Measurements from ENCODE around the gene ZNF587. TPM values are rescaled to one million over a fixed set of nuclear protein-coding genes. Genes with fewer than 3 reads are reported as not detected.
"Not testable (repeated sequence)": the region's sequence is repeated elsewhere in the genome, so short reads cannot be mapped to it uniquely, and the experiment has no call there.

The ZNF587 gene
- total RNA-seq: 10 to 100 TPM; 22.4 to 61.0 (median 44.8) TPM

GRCh38 chr19:57849666-57850473, at the start of gene ZNF587:
ZNF587 (plus strand) TSS chr19:57849859; CDS start chr19:57850039, 180 bp downstream.
- Histone ChIP-seq H3K27ac (peak within 1 kb of the TSS; percentile 86 to 88 (median 86)), H3K4me1 (peaks cover 0 to 17% (median 16%) of the 10 kb centered on the region in 4 donors), H3K36me3 (peaks cover 0 to 16% (median 2%) of the 10 kb centered on the region in 4 donors), H3K4me3 (peak within 1 kb of the TSS; percentile 72 to 94 (median 80))
- H3K9me3 ChIP-seq; intact Hi-C loops (cut with DNase I; ENCODE audit: low total_unique reads); H3K27me3 ChIP-seq; in situ Hi-C loops (cut with MboI; ENCODE audit: low pct_ligation_motif_present in 1 of 4, low pct_unique_long_range_greater_than_20kb in 1 of 4, low sequenced_read_pairs in 3 of 4): not testable (repeated sequence)
- peak; percentile 82 for DNase-seq
- peak; percentile 63 for TF ChIP-seq POLR2A (IDR thresholded peaks at IDR 0.05)
- TF ChIP-seq POLR2AphosphoS5 (IDR thresholded peaks at IDR 0.05): peak in 2 of 3 donors; percentile 67 to 81
- 0% methylated on average over 1 to 28 of the region's 42 CpGs for WGBS, 2 donors (ENCODE audit: low coverage in 1 of 2)

- no peaks in the 10 kb centered on the region for H3K9me3 ChIP-seq
- no peak overlapping the region for H3K4me3 ChIP-seq
- in situ Hi-C loops (cut with MboI; ENCODE audit: low pct_ligation_motif_present in 1 of 4, low pct_unique_long_range_greater_than_20kb in 1 of 4, low sequenced_read_pairs in 3 of 4): no loop called here
- H3K36me3 ChIP-seq: no peaks in the 10 kb centered on the region
- peaks cover 0 to 68% (median 47%) of the 10 kb centered on the region in 4 donors for H3K4me1 ChIP-seq
- DNase-seq: no peak
- no peak for TF ChIP-seq POLR2A (IDR thresholded peaks at IDR 0.05)
- TF ChIP-seq CTCF (IDR thresholded peaks at IDR 0.05): no peak
- no peak for TF ChIP-seq EP300 (IDR thresholded peaks at IDR 0.05; ENCODE audit: low read depth)
- TF ChIP-seq POLR2AphosphoS5 (IDR thresholded peaks at IDR 0.05): no peak
- no peaks in the 10 kb centered on the region for H3K27me3 ChIP-seq
- H3K27ac ChIP-seq: peak overlapping the region in 2 of 4 donors; percentile 50 to 58
- intact Hi-C loops (cut with DNase I; ENCODE audit: low total_unique reads): no loop called here
- 83 to 85% methylated on average over 2 to 5 of the region's 5 CpGs for WGBS, 2 donors (ENCODE audit: low coverage in 1 of 2)
Measured at GRCh38 chr19:57800696-57801095, 49.0 kb upstream of the ZNF587 start.

GRCh38 chr19:57802269-57802668, 47.4 kb upstream of the ZNF587 start:
- TF ChIP-seq POLR2AphosphoS5 (IDR thresholded peaks at IDR 0.05) (no peak), EP300 (IDR thresholded peaks at IDR 0.05; ENCODE audit: low read depth) (no peak), CTCF (IDR thresholded peaks at IDR 0.05) (no peak), POLR2A (IDR thresholded peaks at IDR 0.05) (no peak)
- no peaks in the 10 kb centered on the region for H3K9me3 ChIP-seq
- in situ Hi-C loops (cut with MboI; ENCODE audit: low pct_ligation_motif_present in 1 of 4, low pct_unique_long_range_greater_than_20kb in 1 of 4, low sequenced_read_pairs in 3 of 4): no loop called here
- DNase-seq: no peak
- WGBS, 2 donors (ENCODE audit: low coverage in 1 of 2): 73 to 82% methylated on average over 2 to 4 of the region's 4 CpGs
- H3K36me3 ChIP-seq: peaks cover 0 to 10% (median 0%) of the 10 kb centered on the region in 4 donors
- no peaks in the 10 kb centered on the region for H3K27me3 ChIP-seq
- H3K4me1 ChIP-seq: peaks cover 0 to 75% (median 53%) of the 10 kb centered on the region in 4 donors
- intact Hi-C loops (cut with DNase I; ENCODE audit: low total_unique reads): no loop called here
- H3K4me3 ChIP-seq: no peak overlapping the region
- H3K27ac ChIP-seq: peak overlapping the region; percentile 58 to 93 (median 76)

- Histone ChIP-seq H3K4me3 (peak overlapping the region; percentile 48 to 72 (median 56)), H3K27ac (peak overlapping the region; percentile 91 to 94 (median 92)), H3K4me1 (peaks cover 0 to 75% (median 53%) of the 10 kb centered on the region in 4 donors), H3K27me3 (no peaks in the 10 kb centered on the region), H3K36me3 (peaks cover 0 to 19% (median 4%) of the 10 kb centered on the region in 4 donors), H3K9me3 (no peaks in the 10 kb centered on the region)
- no peak for DNase-seq
- WGBS, 2 donors (ENCODE audit: low coverage in 1 of 2): 18 to 22% methylated on average over 1 to 6 of the region's 6 CpGs
- in situ Hi-C loops (cut with MboI; ENCODE audit: low pct_ligation_motif_present in 1 of 4, low pct_unique_long_range_greater_than_20kb in 1 of 4, low sequenced_read_pairs in 3 of 4): no loop called here
- intact Hi-C loops (cut with DNase I; ENCODE audit: low total_unique reads): no loop called here
- TF ChIP-seq CTCF (IDR thresholded peaks at IDR 0.05) (no peak), EP300 (IDR thresholded peaks at IDR 0.05; ENCODE audit: low read depth) (no peak), POLR2AphosphoS5 (IDR thresholded peaks at IDR 0.05) (no peak), POLR2A (IDR thresholded peaks at IDR 0.05) (no peak)
Measured at GRCh38 chr19:57803265-57803593, 46.4 kb upstream of the ZNF587 start.
